Sigmoid colon (tissue), 7 donors: ENCODE results near the gene KCNE4. TPM values are rescaled to one million over a fixed set of nuclear protein-coding genes. Genes with fewer than 3 reads are reported as not detected.

Experiments used
- DNase-seq: peaks from one replicate; pipeline ENCODE4 v3.0.0-alpha.2; 2019
- H3K27ac ChIP-seq, 4 donors: fragments of 200-600 bp; sonication (generic); one replicate each; pipeline ENCODE4 v1.5.1; 2016 to 2019; ENCODE audit warnings: mild to moderate bottlenecking in 1 of 4
- H3K27me3 ChIP-seq, 3 donors: fragments of 200-600 bp; sonication (generic); one replicate each; pipeline ENCODE4 v1.5.1; 2019; ENCODE audit warnings: mild to moderate bottlenecking in 1 of 3
- H3K36me3 ChIP-seq, 4 donors: fragments of 200-600 bp; sonication (generic); one replicate each; pipeline ENCODE4 v1.5.1; 2016 to 2019
- H3K4me1 ChIP-seq, 4 donors: fragments of 200-600 bp; sonication (generic); one replicate each; pipeline ENCODE4 v1.5.1; 2017 to 2019
- H3K4me3 ChIP-seq, 4 donors: fragments of 200-600 bp; sonication (generic); one replicate each; pipeline ENCODE4 v1.5.1; 2017 to 2019; ENCODE audit warnings: mild to moderate bottlenecking in 2 of 4, moderate library complexity in 1 of 4
- H3K9me3 ChIP-seq, 4 donors: fragments of 200-600 bp in 3 of 4; sonication (generic) in 3 of 4; one replicate each; pipeline versions ENCODE4 v1.5.1 to v1.6.1; 2013 to 2019
- EP300 ChIP-seq, 4 donors: sonication (generic); formaldehyde crosslinking; IDR thresholded peaks; one replicate each; pipeline ENCODE4 v1.6.1; 2017; ENCODE audit warnings: antibody characterized with exemption in 4 of 4
- POLR2A ChIP-seq, 2 donors: fragments of 450-650 bp; IDR thresholded peaks; one replicate each; pipeline ENCODE4 v1.6.1; 2016; ENCODE audit warnings: antibody characterized with exemption in 2 of 2, mild to moderate bottlenecking in 2 of 2, moderate library complexity in 2 of 2
- POLR2AphosphoS5 ChIP-seq, 4 donors: sonication (generic); formaldehyde crosslinking; IDR thresholded peaks; one replicate each; pipeline ENCODE4 v1.6.1; 2017; ENCODE audit warnings: antibody characterized with exemption in 4 of 4
- WGBS, 2 donors: extraction: QIAGEN DNeasy Blood & Tissue Kit; methylation state at CpG; one replicate each; pipeline ENCODE4 v1.1.7; 2013; 5-methylcytosine and 5-hydroxymethylcytosine counted together
- intact Hi-C: fragments of 100-400 bp; cut with DNase I; formaldehyde crosslinking; loops from one replicate; pipeline ENCODE4 v1.15.1; 2023
- polyA plus RNA-seq, 3 donors: library from polyadenylated mRNA; stranded (reverse); fragments of 200-250 nt; gene quantifications; one replicate each; pipeline ENCODE4 v1.2.3, GENCODE V29; 2013
- total RNA-seq, 4 donors: library from RNA; depleted of rRNA; stranded (reverse); fragments of >200 nt; gene quantifications; one replicate each; pipeline ENCODE4 v1.1.0, GENCODE V29; 2016
- TF ChIP-seq, protein P1 (sequence below), 4 experiments: fragments of 450-650 bp in 3 of 4; fragments of 200-600 bp in 1 of 4; IDR thresholded peaks; one replicate each; pipeline ENCODE4 v1.5.1; 2016 to 2019; ENCODE audit warnings: antibody characterized with exemption in 4 of 4, mild to moderate bottlenecking in 3 of 4, moderate library complexity in 2 of 4
- donor health status: healthy with polysubstance abuse.
- donor health status: Bipolar disorder and iron deficiency.
- donor health status: healthy.

Gene KCNE4
- total and polyA plus RNA-seq, 7 donors = 0.23 to 18.7 (median 5.4) TPM

DNA sequence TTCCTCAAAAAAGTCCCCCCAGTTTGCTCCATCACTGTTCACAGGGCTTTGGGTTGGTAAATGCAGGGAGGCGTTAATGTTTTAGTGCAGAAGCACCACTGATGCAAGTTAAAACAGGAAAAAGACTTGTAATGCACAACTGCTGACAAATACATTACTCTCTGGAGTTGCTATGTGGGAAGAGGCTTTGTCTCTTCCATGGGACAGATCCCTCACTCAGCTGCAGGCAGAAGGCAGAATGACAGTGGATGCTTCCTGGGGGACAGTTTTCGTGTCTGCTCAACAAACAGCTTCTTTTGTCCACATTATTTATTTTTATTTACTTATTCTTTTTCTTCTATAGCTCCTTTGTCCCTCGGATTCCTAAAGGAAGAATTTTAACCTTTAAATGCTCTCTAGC is 22.7 kb upstream of the KCNE4 start:
- intact Hi-C loops = no loop called here
- no peak overlapping the region for H3K27ac ChIP-seq
- no peaks in the 10 kb centered on the region for H3K36me3 ChIP-seq
- H3K27me3 ChIP-seq = no peaks in the 10 kb centered on the region
- H3K4me1 ChIP-seq = no peaks in the 10 kb centered on the region
- DNase-seq = no peak
- peaks cover 0 to 3% (median 0%) of the 10 kb centered on the region in 4 donors for H3K9me3 ChIP-seq
- no peak overlapping the region for H3K4me3 ChIP-seq
- 66 to 73% methylated on average over 3 of the region's 3 CpGs for WGBS, 2 donors
- TF ChIP-seq POLR2A (IDR thresholded peaks at IDR 0.05) (no peak), EP300 (IDR thresholded peaks at IDR 0.05) (no peak), POLR2AphosphoS5 (IDR thresholded peaks at IDR 0.05) (no peak)
- TF ChIP-seq, protein P1, sequence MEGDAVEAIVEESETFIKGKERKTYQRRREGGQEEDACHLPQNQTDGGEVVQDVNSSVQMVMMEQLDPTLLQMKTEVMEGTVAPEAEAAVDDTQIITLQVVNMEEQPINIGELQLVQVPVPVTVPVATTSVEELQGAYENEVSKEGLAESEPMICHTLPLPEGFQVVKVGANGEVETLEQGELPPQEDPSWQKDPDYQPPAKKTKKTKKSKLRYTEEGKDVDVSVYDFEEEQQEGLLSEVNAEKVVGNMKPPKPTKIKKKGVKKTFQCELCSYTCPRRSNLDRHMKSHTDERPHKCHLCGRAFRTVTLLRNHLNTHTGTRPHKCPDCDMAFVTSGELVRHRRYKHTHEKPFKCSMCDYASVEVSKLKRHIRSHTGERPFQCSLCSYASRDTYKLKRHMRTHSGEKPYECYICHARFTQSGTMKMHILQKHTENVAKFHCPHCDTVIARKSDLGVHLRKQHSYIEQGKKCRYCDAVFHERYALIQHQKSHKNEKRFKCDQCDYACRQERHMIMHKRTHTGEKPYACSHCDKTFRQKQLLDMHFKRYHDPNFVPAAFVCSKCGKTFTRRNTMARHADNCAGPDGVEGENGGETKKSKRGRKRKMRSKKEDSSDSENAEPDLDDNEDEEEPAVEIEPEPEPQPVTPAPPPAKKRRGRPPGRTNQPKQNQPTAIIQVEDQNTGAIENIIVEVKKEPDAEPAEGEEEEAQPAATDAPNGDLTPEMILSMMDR (IDR thresholded peaks at IDR 0.05) = no peak

DNA sequence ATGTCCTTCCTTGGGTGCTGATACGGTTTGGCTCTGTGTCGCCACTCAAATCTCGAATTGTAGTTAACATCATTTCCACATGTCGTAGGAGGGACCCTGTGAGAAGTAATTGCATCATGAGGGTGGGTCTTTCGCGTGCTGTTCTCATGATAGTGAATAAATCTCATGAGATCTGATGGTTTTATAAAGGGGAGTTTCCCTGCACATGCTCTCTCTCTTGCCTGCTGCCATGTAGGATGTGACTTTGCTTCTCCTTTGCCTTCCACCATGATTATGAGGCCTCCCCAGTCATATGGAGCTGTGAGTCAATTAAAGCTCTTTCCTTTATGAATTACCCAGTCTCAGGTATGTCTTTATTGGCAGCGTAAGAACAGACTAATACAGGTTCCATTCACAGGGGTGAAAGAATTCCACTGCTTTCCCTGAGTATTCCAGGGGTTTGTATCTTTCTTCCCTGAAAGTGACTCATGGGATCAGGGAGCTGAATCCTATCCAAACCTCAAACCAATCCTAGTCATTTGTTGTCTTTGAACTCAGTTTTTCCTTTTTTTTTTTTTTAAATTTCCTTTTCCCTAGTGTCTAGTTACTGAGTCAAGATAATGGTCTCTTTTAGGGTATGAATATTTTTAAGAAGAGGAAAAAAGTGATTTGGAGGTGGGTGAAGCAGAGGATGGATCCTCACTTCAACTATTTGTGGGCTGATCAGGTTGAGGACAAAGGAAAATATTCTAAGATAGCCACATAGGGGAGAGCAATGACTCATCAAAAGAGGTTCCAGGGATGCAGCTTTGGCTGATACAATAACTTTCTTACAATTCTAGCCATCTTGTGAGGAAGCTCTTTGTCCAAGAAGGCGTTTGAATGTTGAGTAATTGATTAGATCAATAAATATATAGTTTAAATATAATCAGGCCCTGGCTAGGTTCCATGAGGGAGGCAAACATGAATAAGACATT is 19.5 kb upstream of the KCNE4 start:
- Histone ChIP-seq H3K9me3 (peaks cover 0 to 3% (median 0%) of the 10 kb centered on the region in 4 donors), H3K4me1 (no peaks in the 10 kb centered on the region), H3K27ac (no peak overlapping the region), H3K36me3 (no peaks in the 10 kb centered on the region), H3K27me3 (no peaks in the 10 kb centered on the region), H3K4me3 (no peak overlapping the region)
- intact Hi-C loops = no loop called here
- WGBS, 2 donors = 87 to 88% methylated on average over 8 of the region's 8 CpGs
- no peak for DNase-seq
- TF ChIP-seq EP300 (IDR thresholded peaks at IDR 0.05) = no peak
- TF ChIP-seq, protein P1 (IDR thresholded peaks at IDR 0.05) = no peak
- no peak for TF ChIP-seq POLR2AphosphoS5 (IDR thresholded peaks at IDR 0.05)
- TF ChIP-seq POLR2A (IDR thresholded peaks at IDR 0.05) = no peak

- TF ChIP-seq, protein P1 (IDR thresholded peaks at IDR 0.05) = no peak
- TF ChIP-seq POLR2AphosphoS5 (IDR thresholded peaks at IDR 0.05) (no peak), POLR2A (IDR thresholded peaks at IDR 0.05) (no peak), EP300 (IDR thresholded peaks at IDR 0.05) (no peak)
- Histone ChIP-seq H3K36me3 (no peaks in the 10 kb centered on the region), H3K4me1 (no peaks in the 10 kb centered on the region), H3K4me3 (no peak overlapping the region), H3K27ac (no peak overlapping the region), H3K27me3 (no peaks in the 10 kb centered on the region), H3K9me3 (peaks cover 0 to 3% (median 0%) of the 10 kb centered on the region in 4 donors)
- intact Hi-C loops = no loop called here
- DNase-seq = no peak
Measured at GRCh38 chr2:223034221-223034975, 17.6 kb upstream of the KCNE4 start.

GRCh38 chr2:223036790-223037444 is 15.1 kb upstream of the KCNE4 start:
- Histone ChIP-seq H3K36me3 (no peaks in the 10 kb centered on the region), H3K9me3 (peaks cover 0 to 1% (median 0%) of the 10 kb centered on the region in 4 donors), H3K4me1 (peaks cover 0 to 9% (median 7%) of the 10 kb centered on the region in 4 donors), H3K27me3 (no peaks in the 10 kb centered on the region), H3K4me3 (no peak overlapping the region), H3K27ac (no peak overlapping the region)
- TF ChIP-seq, protein P1 (IDR thresholded peaks at IDR 0.05) = no peak
- 76 to 79% methylated on average over 3 of the region's 3 CpGs for WGBS, 2 donors
- no peak for DNase-seq
- intact Hi-C loops = no loop called here
